HG03060 (cell line): ENCODE data around the gene TK2.
"Not testable (repeated sequence)": the region's sequence is repeated elsewhere in the genome, so short reads cannot be mapped to it uniquely, and the experiment has no call there.

Experiments used
- ATAC-seq: cut with Tn5 transposase; IDR thresholded peaks from one replicate; pipeline ENCODE4 v1.9.1; 2021; ENCODE audit warnings: low read depth, moderate number of reproducible peaks; ENCODE audit not compliant: unreplicated experiment

The TK2 gene

GRCh38 chr16:66471716-66472393 is 78.1 kb downstream of the TK2 start:
- no peak for ATAC-seq

GRCh38 chr16:66471264-66471663 is 78.7 kb downstream of the TK2 start:
- ATAC-seq = no peak

- ATAC-seq = no peak
Measured at GRCh38 chr16:66470556-66470955, 79.4 kb downstream of the TK2 start.

- no peak for ATAC-seq
Measured at GRCh38 chr16:66469947-66470546, 79.9 kb downstream of the TK2 start.

GRCh38 chr16:66469291-66469946 is 80.5 kb downstream of the TK2 start:
- no peak for ATAC-seq

GRCh38 chr16:66468321-66468965 is 81.5 kb downstream of the TK2 start:
- no peak for ATAC-seq

GRCh38 chr16:66467611-66468010 is 82.3 kb downstream of the TK2 start:
- ATAC-seq = no peak

GRCh38 chr16:66466636-66467035 is 83.3 kb downstream of the TK2 start:
- ATAC-seq = not testable (repeated sequence)

GRCh38 chr16:66465946-66466345 is 84.0 kb downstream of the TK2 start:
- not testable (repeated sequence) for ATAC-seq

GRCh38 chr16:66462912-66463311 is 87.0 kb downstream of the TK2 start:
- no peak for ATAC-seq

- no peak for ATAC-seq
Measured at GRCh38 chr16:66460703-66461102, 89.2 kb downstream of the TK2 start.

GRCh38 chr16:66459878-66460277 is 90.0 kb downstream of the TK2 start:
- no peak for ATAC-seq

GRCh38 chr16:66458853-66459252 is 91.1 kb downstream of the TK2 start:
- no peak for ATAC-seq

GRCh38 chr16:66458292-66458691 is 91.6 kb downstream of the TK2 start:
- no peak for ATAC-seq
